DND-41 (cell line): ENCODE results near the gene SUPT6H.

Experiments used
- ATAC-seq: fragments of 200-7000 bp; cut with Tn5 transposase; 3 replicates; pipeline ENCODE4 v1.9.1; 2021; ENCODE audit warnings: low read depth; ENCODE audit not compliant: insufficient read depth
- DNase-seq: peaks from one replicate; pipeline ENCODE4 v3.0.0-alpha.2; 2020
- H2AFZ ChIP-seq: 2 replicates; pipeline ENCODE4 v1.6.0; 2012; ENCODE audit warnings: low read depth, low read length
- H3K27ac ChIP-seq: 2 replicates; pipeline ENCODE4 v1.5.1; 2012; ENCODE audit warnings: low read length, inconsistent platforms
- H3K27me3 ChIP-seq: fragments of 200-600 bp; sonication (generic); 2 replicates; pipeline ENCODE4 v1.6.0; 2012; ENCODE audit warnings: low read length, mild to moderate bottlenecking, inconsistent platforms; ENCODE audit not compliant: insufficient read depth, poor library complexity
- H3K36me3 ChIP-seq: 2 replicates; pipeline ENCODE4 v1.5.1; 2012; ENCODE audit warnings: low read length, inconsistent platforms; ENCODE audit not compliant: insufficient read depth
- H3K4me1 ChIP-seq: 2 replicates; pipeline ENCODE4 v1.5.1; 2012; ENCODE audit warnings: mild to moderate bottlenecking, low read length; ENCODE audit not compliant: insufficient read depth
- H3K4me2 ChIP-seq: 2 replicates; pipeline ENCODE4 v1.6.0; 2012; ENCODE audit warnings: mild to moderate bottlenecking, moderate library complexity, low read length, inconsistent platforms; ENCODE audit not compliant: insufficient read depth
- H3K4me3 ChIP-seq, 2 experiments: fragments of 200-600 bp in 1 of 2; shearing (Covaris generic) in 1 of 2; 2 replicates each; pipeline ENCODE4 v1.5.1; 2012 to 2016; ENCODE audit warnings: inconsistent platforms in 2 of 2, low read length in 2 of 2, mild to moderate bottlenecking in 2 of 2, low read depth in 1 of 2, moderate library complexity in 1 of 2
- H3K79me2 ChIP-seq: 2 replicates; pipeline ENCODE4 v1.6.0; 2012; ENCODE audit warnings: low read length, inconsistent platforms; ENCODE audit not compliant: insufficient read depth
- H3K9ac ChIP-seq: 2 replicates; pipeline ENCODE4 v1.6.0; 2012; ENCODE audit warnings: low read depth, mild to moderate bottlenecking, inconsistent platforms, low read length, moderate library complexity
- H3K9me3 ChIP-seq: 2 replicates; pipeline ENCODE4 v1.5.1; 2012; ENCODE audit warnings: low read length, moderate library complexity, mild to moderate bottlenecking, inconsistent platforms; ENCODE audit not compliant: insufficient read depth, severe bottlenecking
- H4K20me1 ChIP-seq: 2 replicates; pipeline ENCODE4 v1.6.0; 2012; ENCODE audit warnings: low read length; ENCODE audit not compliant: insufficient read depth
- CTCF ChIP-seq: IDR thresholded peaks from 2 replicates; pipeline ENCODE4 v1.5.1; 2012; ENCODE audit warnings: borderline replicate concordance, low read length, moderate library complexity, mild to moderate bottlenecking; ENCODE audit not compliant: poor library complexity, severe bottlenecking; ENCODE audit errors: extremely low read depth
- EZH2 ChIP-seq: IDR thresholded peaks from 3 replicates; pipeline ENCODE4 v1.6.1; 2012; ENCODE audit warnings: borderline replicate concordance, low read depth, mild to moderate bottlenecking, moderate library complexity, low read length, inconsistent platforms; ENCODE audit not compliant: severe bottlenecking

SUPT6H gene

DNA sequence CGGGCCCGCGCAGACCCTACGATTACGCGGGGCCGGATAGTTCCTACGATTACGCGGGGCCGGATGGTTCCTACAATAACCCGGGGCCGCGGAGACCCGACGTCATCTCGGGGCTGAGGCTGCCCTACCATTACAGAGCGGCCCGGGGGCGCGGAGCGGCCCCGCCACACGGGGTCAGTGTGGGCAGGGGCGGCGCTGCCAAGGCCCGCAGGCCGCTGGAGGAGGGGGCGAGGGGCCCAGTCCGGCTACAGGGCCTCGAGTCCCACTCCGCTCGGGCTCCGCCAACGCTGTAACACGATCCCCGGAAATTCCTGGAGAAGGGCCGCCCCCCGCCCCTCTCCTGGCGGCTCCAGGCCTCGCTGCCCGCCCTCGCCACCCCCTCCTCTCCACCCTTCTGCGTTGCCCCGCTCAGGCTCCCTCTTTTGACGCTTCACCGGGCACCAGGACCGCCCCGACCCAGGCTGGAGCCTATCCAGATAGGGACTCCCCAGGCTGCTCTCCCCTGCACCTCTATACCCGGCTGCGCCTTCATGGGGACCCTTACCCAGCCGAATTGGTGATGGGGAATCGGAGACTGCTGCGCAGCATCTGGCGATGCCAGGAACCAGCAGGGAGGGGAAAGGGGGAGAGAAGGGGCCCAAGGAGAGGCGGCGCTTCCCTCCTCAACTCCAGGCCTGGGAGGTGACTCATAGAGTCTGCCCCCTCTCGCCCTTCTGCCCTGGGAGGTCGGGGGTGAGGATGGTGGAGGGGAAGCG is 55.8 kb downstream of the SUPT6H start, which contains the start of gene RAB34:
Gene RAB34, minus strand, starts transcription at position 291 of the 755 bp plus-strand sequence. CDS start 602 bp downstream, outside the sequence.
- ATAC-seq (no peak), DNase-seq (no peak)
- H3K27me3 ChIP-seq, result no peaks in the 10 kb centered on the region
- H3K4me3 ChIP-seq, result peak within 1 kb of the TSS in 1 of 2 experiments; percentile 91; a peak in 1 of 4 replicates
- H4K20me1 ChIP-seq, result peaks cover 26% of the 10 kb centered on the region
- H3K9ac ChIP-seq, result peak within 1 kb of the TSS; percentile 95
- peak within 1 kb of the TSS; percentile 71; the same call in 1 of the 2 replicates for H3K4me2 ChIP-seq
- H3K36me3 ChIP-seq, result peaks cover 29% of the 10 kb centered on the region
- no peaks in the 10 kb centered on the region for H3K9me3 ChIP-seq
- H3K79me2 ChIP-seq, result peaks cover 39% of the 10 kb centered on the region
- 0 out of 2 replicates have a peak within 1 kb of the TSS, but pooled peaks have one; percentile 25 for H3K27ac ChIP-seq
- peaks cover 39% of the 10 kb centered on the region for H3K4me1 ChIP-seq
- TF ChIP-seq CTCF, result no peak
- no peak for TF ChIP-seq EZH2
- H2AFZ ChIP-seq, result no peak within 1 kb of the TSS; the same call in 1 of the 2 replicates

DNA sequence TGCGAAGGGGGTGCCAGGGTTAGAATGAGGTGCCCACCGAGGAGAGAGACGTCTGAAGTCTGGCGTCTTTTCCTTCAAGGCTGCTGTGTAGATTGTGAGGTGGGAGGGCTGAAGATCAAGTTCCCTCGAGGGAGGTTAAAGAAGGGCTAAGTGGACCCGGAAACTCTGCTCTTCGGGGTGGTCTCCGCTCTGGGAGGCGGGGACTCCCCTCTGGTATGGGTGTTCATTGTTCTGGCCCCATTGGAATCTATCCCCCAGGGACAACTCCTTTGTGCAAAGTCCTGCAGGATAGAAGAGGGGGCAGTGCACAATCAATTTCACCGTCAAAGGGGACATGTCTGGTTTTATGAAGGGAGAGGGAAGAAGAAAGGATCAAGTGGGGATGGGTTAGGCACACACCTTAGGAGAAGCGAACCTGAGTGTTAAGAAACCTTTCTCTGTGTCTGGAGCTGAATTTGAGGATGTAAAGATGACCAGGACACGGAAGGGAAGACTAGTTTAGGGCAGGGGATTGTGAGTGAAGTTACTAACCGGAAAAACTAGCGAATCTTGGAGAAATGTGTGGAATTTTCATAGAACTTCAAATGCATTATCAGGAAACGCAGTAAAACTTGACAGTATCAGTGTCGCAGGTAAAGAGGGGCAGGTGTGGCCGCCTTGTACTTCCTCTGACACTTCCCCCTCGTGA is 56.5 kb downstream of the SUPT6H start:
- peaks cover 45% of the 10 kb centered on the region for H3K79me2 ChIP-seq
- H3K4me1 ChIP-seq, result peaks cover 40% of the 10 kb centered on the region
- DNase-seq (no peak), ATAC-seq (no peak)
- H3K27me3 ChIP-seq, result no peaks in the 10 kb centered on the region
- peak overlapping the region; percentile 95 for H3K9ac ChIP-seq
- peaks cover 36% of the 10 kb centered on the region for H3K36me3 ChIP-seq
- 0 out of 2 replicates have a peak overlapping the region, but pooled peaks have one; percentile 25 for H3K27ac ChIP-seq
- no peaks in the 10 kb centered on the region for H3K9me3 ChIP-seq
- H3K4me2 ChIP-seq, result peak overlapping the region; percentile 71; the same call in 1 of the 2 replicates
- H2AFZ ChIP-seq, result no peak overlapping the region; the same call in 1 of the 2 replicates
- H3K4me3 ChIP-seq, result peak overlapping the region in 1 of 2 experiments; percentile 91; a peak in 2 of 4 replicates
- TF ChIP-seq CTCF (no peak), EZH2 (no peak)
- H4K20me1 ChIP-seq, result peaks cover 33% of the 10 kb centered on the region

GRCh38 chr17:28719021-28719433 is 57.0 kb downstream of the SUPT6H start:
- DNase-seq (no peak), ATAC-seq (no peak)
- Histone ChIP-seq H3K79me2 (peaks cover 45% of the 10 kb centered on the region), H4K20me1 (peaks cover 38% of the 10 kb centered on the region), H2AFZ (peak overlapping the region; percentile 72), H3K4me3 (peak overlapping the region; percentile 33 to 91; a peak in 3 of 4 replicates), H3K4me1 (peaks cover 40% of the 10 kb centered on the region), H3K27ac (peak overlapping the region; percentile 96), H3K9me3 (no peaks in the 10 kb centered on the region), H3K4me2 (peak overlapping the region; percentile 71), H3K27me3 (no peaks in the 10 kb centered on the region), H3K9ac (peak overlapping the region; percentile 95), H3K36me3 (peaks cover 41% of the 10 kb centered on the region)
- TF ChIP-seq CTCF (no peak), EZH2 (no peak)
